ENCODE data around the gene PLET1. TPM values are rescaled to one million over a fixed set of nuclear protein-coding genes. Genes with fewer than 3 reads are reported as not detected.

Gene PLET1
- total RNA-seq, 6 experiments from 2014 or later = not detected

- TF ChIP-seq CTCF (IDR thresholded peaks at IDR 0.05) = no peak
- Mint-ChIP-seq H3K27ac (no peak overlapping the region), H3K36me3 (ENCODE audit: low read depth) (peaks cover 65% of the 10 kb centered on the region), H3K4me1 (ENCODE audit: low read depth) (peaks cover 14% of the 10 kb centered on the region), H3K27me3 (ENCODE audit: insufficient read depth) (no peaks in the 10 kb centered on the region), H3K9me3 (no peaks in the 10 kb centered on the region), H3K4me3 (no peak overlapping the region)
- no peak for DNase-seq
Observed at GRCh38 chr11:112235750-112236390, 24.8 kb downstream of the PLET1 start.

- Mint-ChIP-seq H3K9me3 (no peaks in the 10 kb centered on the region), H3K36me3 (ENCODE audit: low read depth) (peaks cover 72% of the 10 kb centered on the region), H3K27me3 (ENCODE audit: insufficient read depth) (peaks cover 1% of the 10 kb centered on the region; the same call in 1 of the 2 replicates), H3K4me3 (no peak overlapping the region), H3K27ac (no peak overlapping the region; the same call in 1 of the 2 replicates), H3K4me1 (ENCODE audit: low read depth) (peaks cover 44% of the 10 kb centered on the region)
- no peak for TF ChIP-seq CTCF (IDR thresholded peaks at IDR 0.05)
- no peak for DNase-seq
Observed at GRCh38 chr11:112231952-112232351, 28.7 kb downstream of the PLET1 start.

- Mint-ChIP-seq H3K4me1 (ENCODE audit: low read depth) (peaks cover 45% of the 10 kb centered on the region), H3K9me3 (no peaks in the 10 kb centered on the region), H3K36me3 (ENCODE audit: low read depth) (peaks cover 55% of the 10 kb centered on the region), H3K27me3 (ENCODE audit: insufficient read depth) (peaks cover 5% of the 10 kb centered on the region; the same call in 1 of the 2 replicates), H3K4me3 (peak overlapping the region; percentile 57), H3K27ac (peak overlapping the region; percentile 76)
- no peak for TF ChIP-seq CTCF (IDR thresholded peaks at IDR 0.05)
- peak; percentile 79 for DNase-seq
Observed at GRCh38 chr11:112229746-112230433, 30.8 kb downstream of the PLET1 start.

DNA sequence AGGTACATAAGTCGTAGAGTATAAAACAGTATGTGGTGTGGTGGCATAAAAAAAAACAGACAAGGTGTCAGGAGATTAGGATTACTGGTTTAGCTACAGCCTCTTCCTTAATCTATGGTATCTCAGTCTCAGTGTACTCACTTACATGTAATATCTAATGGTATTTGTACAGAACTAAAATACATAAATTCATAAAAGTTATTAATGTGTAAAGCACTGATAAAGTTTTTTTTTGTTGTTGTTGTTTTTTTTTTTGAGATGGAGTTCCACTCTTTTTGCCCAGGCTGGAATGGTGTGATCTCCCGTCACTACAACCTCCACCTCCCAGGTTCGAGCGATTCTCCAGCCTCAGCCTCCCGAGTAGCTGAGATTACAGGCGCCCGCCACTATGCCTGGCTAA is 31.5 kb downstream of the PLET1 start:
- Mint-ChIP-seq H3K4me1 (ENCODE audit: low read depth) (peaks cover 45% of the 10 kb centered on the region), H3K4me3 (peak overlapping the region; percentile 6; the same call in 1 of the 2 replicates), H3K9me3 (no peaks in the 10 kb centered on the region), H3K27me3 (ENCODE audit: insufficient read depth) (peaks cover 5% of the 10 kb centered on the region), H3K36me3 (ENCODE audit: low read depth) (peaks cover 55% of the 10 kb centered on the region), H3K27ac (peak overlapping the region; percentile 76)
- DNase-seq = no peak
- TF ChIP-seq CTCF (IDR thresholded peaks at IDR 0.05) = no peak

GRCh38 chr11:112228706-112229105 is 32.0 kb downstream of the PLET1 start:
- Mint-ChIP-seq H3K4me3 (peak overlapping the region; percentile 93; the same call in 1 of the 2 replicates), H3K27me3 (ENCODE audit: insufficient read depth) (peaks cover 5% of the 10 kb centered on the region), H3K4me1 (ENCODE audit: low read depth) (peaks cover 45% of the 10 kb centered on the region), H3K36me3 (ENCODE audit: low read depth) (peaks cover 55% of the 10 kb centered on the region), H3K27ac (peak overlapping the region; percentile 76), H3K9me3 (no peaks in the 10 kb centered on the region)
- no peak for DNase-seq
- no peak for TF ChIP-seq CTCF (IDR thresholded peaks at IDR 0.05)
